Left lung (tissue), 10 donors: ENCODE results near the gene GPLD1. TPM values are rescaled to one million over a fixed set of nuclear protein-coding genes. Genes with fewer than 3 reads are reported as not detected.
"Not testable (repeated sequence)": the region's sequence is repeated elsewhere in the genome, so short reads cannot be mapped to it uniquely, and the experiment has no call there.

Experiments
- ATAC-seq: fragments of 200-7000 bp; cut with Tn5 transposase; one replicate; pipeline ENCODE4 v1.9.1; 2020; ENCODE audit warnings: moderate library complexity
- DNase-seq, 4 donors: peaks; one replicate each; pipeline ENCODE4 v3.0.0-alpha.2; 2013 to 2020
- H3K27ac ChIP-seq, 2 donors: fragments of 200-600 bp; sonication (generic) in 1 of 2; one replicate each; pipeline versions ENCODE4 v1.5.0 to v1.8.0; 2020 to 2021
- H3K27me3 ChIP-seq, 2 donors: fragments of 200-600 bp; sonication (generic) in 1 of 2; one replicate each; pipeline versions ENCODE4 v1.5.0 to v1.8.0; 2020 to 2021
- H3K36me3 ChIP-seq, 2 donors: fragments of 200-600 bp; sonication (generic) in 1 of 2; one replicate each; pipeline versions ENCODE4 v1.5.0 to v1.8.0; 2020 to 2021
- H3K4me1 ChIP-seq, 2 donors: fragments of 200-600 bp; one replicate each; pipeline ENCODE4 v1.8.0; 2021
- H3K4me3 ChIP-seq, 2 donors: fragments of 200-600 bp; sonication (generic) in 1 of 2; one replicate each; pipeline versions ENCODE4 v1.5.0 to v1.8.0; 2020 to 2021; ENCODE audit warnings: mild to moderate bottlenecking in 1 of 2
- H3K9me3 ChIP-seq, 2 donors: fragments of 200-600 bp; sonication (generic) in 1 of 2; one replicate each; pipeline versions ENCODE4 v1.5.0 to v1.8.0; 2020 to 2021
- intact Hi-C, 2 donors: fragments of 100-400 bp; cut with DNase I; formaldehyde crosslinking; loops; one replicate each; pipeline versions ENCODE4 v1.11.2 to v1.14.2; 2022
- polyA plus RNA-seq, 6 donors: library from polyadenylated mRNA; unstranded; fragments of 120-200 nt; gene quantifications; one replicate each; pipeline ENCODE4 v1.2.1, GENCODE V29; 2013; ENCODE audit not compliant: insufficient read length in 6 of 6
- total RNA-seq, 2 donors: library from RNA; stranded (reverse); fragmentation: NEBNext Ultra II Directional; extraction: Animal tissue kit (Norgen Biotek cat#: 25700); gene quantifications; one replicate each; pipeline ENCODE4 v1.2.1, GENCODE V29; 2021
- TF ChIP-seq, protein P1 (sequence below), 2 donors: fragments of 200-600 bp; sonication (generic) in 1 of 2; IDR thresholded peaks; one replicate each; pipeline versions ENCODE4 v1.5.0 to v1.8.0; 2021; ENCODE audit warnings: antibody characterized with exemption in 2 of 2
- donor health status: DM: no; HTN: yes; CAD: no.
- donor health status: DM: no; HTN: no; CAD: no.

The GPLD1 gene
- total and polyA plus RNA-seq, 8 donors, result 1.7 to 3.8 (median 3.0) TPM

DNA sequence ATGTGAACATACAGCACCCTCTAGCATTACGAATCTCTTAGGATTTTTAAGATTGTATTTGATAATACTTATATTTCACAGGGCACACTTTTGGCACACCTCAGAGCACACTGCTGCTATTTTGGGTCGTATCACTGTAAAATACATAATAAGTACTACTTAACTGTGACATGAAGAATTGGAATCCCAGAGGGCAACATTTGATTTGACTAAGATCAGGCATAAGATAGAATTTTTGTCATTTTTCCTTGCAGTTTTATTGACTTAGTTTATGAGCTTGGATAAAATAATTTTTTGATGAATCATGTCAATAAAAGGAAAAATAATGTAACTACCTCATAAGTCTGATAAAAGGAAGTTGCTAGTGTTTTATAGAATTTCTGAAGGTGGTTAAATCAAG lies 64.3 kb downstream of the GPLD1 start:
- ATAC-seq, result no peak
- no peaks in the 10 kb centered on the region for H3K9me3 ChIP-seq
- H3K27ac ChIP-seq, result no peak overlapping the region
- H3K36me3 ChIP-seq, result peaks cover 0 to 64% of the 10 kb centered on the region in 2 donors
- intact Hi-C loops, result no loop called here
- no peak overlapping the region for H3K4me3 ChIP-seq
- no peak for DNase-seq
- TF ChIP-seq, protein P1, sequence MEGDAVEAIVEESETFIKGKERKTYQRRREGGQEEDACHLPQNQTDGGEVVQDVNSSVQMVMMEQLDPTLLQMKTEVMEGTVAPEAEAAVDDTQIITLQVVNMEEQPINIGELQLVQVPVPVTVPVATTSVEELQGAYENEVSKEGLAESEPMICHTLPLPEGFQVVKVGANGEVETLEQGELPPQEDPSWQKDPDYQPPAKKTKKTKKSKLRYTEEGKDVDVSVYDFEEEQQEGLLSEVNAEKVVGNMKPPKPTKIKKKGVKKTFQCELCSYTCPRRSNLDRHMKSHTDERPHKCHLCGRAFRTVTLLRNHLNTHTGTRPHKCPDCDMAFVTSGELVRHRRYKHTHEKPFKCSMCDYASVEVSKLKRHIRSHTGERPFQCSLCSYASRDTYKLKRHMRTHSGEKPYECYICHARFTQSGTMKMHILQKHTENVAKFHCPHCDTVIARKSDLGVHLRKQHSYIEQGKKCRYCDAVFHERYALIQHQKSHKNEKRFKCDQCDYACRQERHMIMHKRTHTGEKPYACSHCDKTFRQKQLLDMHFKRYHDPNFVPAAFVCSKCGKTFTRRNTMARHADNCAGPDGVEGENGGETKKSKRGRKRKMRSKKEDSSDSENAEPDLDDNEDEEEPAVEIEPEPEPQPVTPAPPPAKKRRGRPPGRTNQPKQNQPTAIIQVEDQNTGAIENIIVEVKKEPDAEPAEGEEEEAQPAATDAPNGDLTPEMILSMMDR (IDR thresholded peaks at IDR 0.05), result no peak
- peaks cover 0 to 11% of the 10 kb centered on the region in 2 donors for H3K4me1 ChIP-seq
- no peaks in the 10 kb centered on the region for H3K27me3 ChIP-seq

DNA sequence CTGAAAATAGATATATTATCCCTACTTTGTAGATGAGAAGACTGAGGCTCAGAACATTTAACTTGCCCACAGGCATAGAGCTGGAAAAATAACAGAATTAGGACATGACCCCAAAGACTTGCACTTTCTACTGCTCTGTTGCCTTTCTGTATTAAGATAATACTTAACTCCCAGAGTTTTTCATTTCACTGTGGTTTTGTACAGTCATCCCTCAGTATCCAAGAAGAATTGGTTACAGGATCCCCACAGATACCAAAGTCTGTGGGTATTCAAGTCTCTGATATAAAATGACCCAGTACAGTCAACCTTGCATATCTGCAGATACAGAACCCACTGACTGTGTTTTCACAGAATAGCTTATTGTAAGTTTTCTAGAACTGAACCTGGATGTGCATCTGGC lies 69.9 kb downstream of the GPLD1 start:
- intact Hi-C loops, result no loop called here
- ATAC-seq (no peak), DNase-seq (no peak)
- no peaks in the 10 kb centered on the region for H3K27me3 ChIP-seq
- peaks cover 0 to 97% of the 10 kb centered on the region in 2 donors for H3K36me3 ChIP-seq
- TF ChIP-seq, protein P1 (IDR thresholded peaks at IDR 0.05), result no peak
- no peaks in the 10 kb centered on the region for H3K4me1 ChIP-seq
- H3K4me3 ChIP-seq, result no peak overlapping the region
- H3K9me3 ChIP-seq, result no peaks in the 10 kb centered on the region
- no peak overlapping the region for H3K27ac ChIP-seq

DNA sequence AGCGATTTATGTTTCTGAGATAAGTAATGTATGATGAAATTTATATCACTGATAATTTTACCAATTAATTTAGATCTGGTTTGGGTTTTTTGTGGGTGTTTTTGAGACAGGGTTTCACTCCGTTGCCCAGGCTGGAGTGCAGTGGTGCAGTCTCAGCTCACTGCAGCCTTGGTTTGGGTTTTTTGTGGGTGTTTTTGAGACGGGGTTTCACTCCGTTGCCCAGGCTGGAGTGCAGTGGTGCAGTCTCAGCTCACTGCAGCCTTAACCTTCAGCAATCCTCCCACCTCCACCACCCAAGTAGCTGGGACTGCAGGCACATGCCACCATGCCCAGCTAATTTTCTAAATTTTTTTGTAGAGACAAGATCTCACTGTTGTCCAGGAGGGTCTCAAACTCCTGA lies 73.6 kb downstream of the GPLD1 start:
- Histone ChIP-seq H3K36me3 (peaks cover 0 to 94% of the 10 kb centered on the region in 2 donors), H3K4me3 (no peak overlapping the region), H3K27ac (no peak overlapping the region), H3K27me3 (no peaks in the 10 kb centered on the region), H3K4me1 (no peaks in the 10 kb centered on the region), H3K9me3 (no peaks in the 10 kb centered on the region)
- DNase-seq, result no peak
- intact Hi-C loops, result no loop called here
- ATAC-seq, result no peak
- TF ChIP-seq, protein P1 (IDR thresholded peaks at IDR 0.05), result no peak

DNA sequence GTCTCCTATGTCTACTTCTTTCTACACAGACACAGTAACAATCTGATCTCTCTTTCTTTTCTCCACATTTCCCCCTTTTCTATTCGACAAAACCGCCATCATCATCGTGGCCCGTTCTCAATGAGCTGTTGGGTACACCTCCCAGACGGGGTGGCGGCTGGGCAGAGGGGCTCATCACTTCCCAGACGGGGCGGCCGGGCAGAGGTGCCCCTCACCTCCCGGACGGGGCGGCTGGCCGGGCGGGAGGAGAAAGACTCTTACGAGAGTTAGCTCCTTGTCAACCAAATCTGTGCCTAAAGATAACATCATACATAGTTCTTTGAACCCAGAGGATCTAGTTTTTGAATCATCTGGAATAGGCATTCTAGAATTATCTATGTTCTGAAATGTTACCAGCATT lies 74.8 kb downstream of the GPLD1 start:
- H3K27ac ChIP-seq, H3K4me3 ChIP-seq, ATAC-seq, DNase-seq, H3K9me3 ChIP-seq, H3K4me1 ChIP-seq, intact Hi-C loops, H3K27me3 ChIP-seq: not testable (repeated sequence)
- peaks cover 0 to 93% of the 10 kb centered on the region in 2 donors for H3K36me3 ChIP-seq

DNA sequence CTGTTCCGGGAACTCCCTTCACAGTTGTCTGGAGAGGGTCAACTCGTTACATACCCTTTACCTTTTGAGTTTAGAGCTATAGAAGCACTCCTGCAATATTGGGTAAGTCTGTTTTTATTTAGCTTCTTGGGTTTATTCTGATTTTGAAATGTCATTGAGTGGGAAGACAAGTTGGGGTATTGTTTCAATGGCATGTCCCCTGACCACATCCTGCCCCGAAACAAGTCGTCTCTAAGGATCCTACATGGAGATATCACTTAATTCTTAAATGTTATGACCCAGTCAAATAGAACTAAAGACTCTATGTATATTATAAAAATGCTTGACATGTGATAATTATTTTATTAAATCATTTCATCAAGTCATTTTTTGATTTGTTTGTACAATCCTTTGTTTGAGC lies 77.1 kb downstream of the GPLD1 start:
- H3K36me3 ChIP-seq, result peaks cover 0 to 80% of the 10 kb centered on the region in 2 donors
- no peaks in the 10 kb centered on the region for H3K4me1 ChIP-seq
- ATAC-seq (no peak), DNase-seq (no peak)
- H3K27me3 ChIP-seq, result no peaks in the 10 kb centered on the region
- intact Hi-C loops, result no loop called here
- no peaks in the 10 kb centered on the region for H3K9me3 ChIP-seq
- no peak overlapping the region for H3K27ac ChIP-seq
- no peak overlapping the region for H3K4me3 ChIP-seq
- TF ChIP-seq, protein P1 (IDR thresholded peaks at IDR 0.05), result no peak

DNA sequence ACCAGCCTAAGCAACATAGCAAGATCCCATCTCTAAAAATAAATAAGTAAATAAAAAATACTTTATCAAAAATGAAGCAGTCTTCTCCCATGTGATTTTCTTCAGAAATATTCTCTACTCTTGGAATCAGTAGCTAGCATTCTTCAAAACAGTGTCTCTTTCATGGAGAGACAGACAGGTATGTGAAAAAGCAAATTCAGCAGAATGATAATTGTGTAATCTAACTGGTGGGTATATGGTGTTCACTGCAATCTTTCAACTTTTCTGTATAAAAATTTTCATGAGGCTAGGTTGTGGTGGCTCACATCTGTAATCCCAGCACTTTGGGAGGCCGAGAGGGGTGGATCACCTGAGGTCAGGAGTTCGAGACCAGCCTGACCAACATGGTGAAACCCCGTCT lies 78.8 kb downstream of the GPLD1 start:
- Histone ChIP-seq H3K27me3 (no peaks in the 10 kb centered on the region), H3K4me3 (no peak overlapping the region), H3K4me1 (no peaks in the 10 kb centered on the region), H3K36me3 (peaks cover 0 to 67% of the 10 kb centered on the region in 2 donors), H3K27ac (no peak overlapping the region), H3K9me3 (no peaks in the 10 kb centered on the region)
- no peak for DNase-seq
- TF ChIP-seq, protein P1 (IDR thresholded peaks at IDR 0.05), result no peak
- ATAC-seq, result no peak
- intact Hi-C loops, result no loop called here
